GM21360 (cell line): Measurements from ENCODE around the gene PRDM12.
A peak's percentile ranks its signal among the peaks of the same experiment; 100 is the strongest.

Experiments used
- ATAC-seq: cut with Tn5 transposase; IDR thresholded peaks from one replicate; pipeline ENCODE4 v1.9.1; 2021; ENCODE audit warnings: mild to moderate bottlenecking, moderate library complexity; ENCODE audit not compliant: unreplicated experiment

The PRDM12 gene

DNA sequence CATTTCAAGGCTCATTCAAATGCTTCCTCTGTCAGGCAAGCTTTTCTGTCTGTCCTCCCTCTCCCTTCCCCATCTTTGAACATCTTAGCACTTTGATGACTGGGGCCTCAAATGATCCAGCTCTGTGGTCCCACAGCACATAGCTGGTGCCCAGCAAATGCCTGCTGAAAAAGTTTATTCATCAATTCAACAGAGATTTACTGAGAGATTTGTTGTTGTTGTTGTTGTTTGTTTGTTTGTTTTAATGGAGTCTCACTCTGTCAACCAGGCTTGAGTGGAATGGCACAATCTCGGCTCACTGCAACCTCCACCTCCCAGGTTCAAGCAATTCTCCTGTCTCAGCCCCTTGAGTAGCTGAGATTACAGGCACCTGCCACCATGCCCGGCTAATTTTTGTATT, 23.2 kb downstream of the PRDM12 start:
- ATAC-seq = no peak

DNA sequence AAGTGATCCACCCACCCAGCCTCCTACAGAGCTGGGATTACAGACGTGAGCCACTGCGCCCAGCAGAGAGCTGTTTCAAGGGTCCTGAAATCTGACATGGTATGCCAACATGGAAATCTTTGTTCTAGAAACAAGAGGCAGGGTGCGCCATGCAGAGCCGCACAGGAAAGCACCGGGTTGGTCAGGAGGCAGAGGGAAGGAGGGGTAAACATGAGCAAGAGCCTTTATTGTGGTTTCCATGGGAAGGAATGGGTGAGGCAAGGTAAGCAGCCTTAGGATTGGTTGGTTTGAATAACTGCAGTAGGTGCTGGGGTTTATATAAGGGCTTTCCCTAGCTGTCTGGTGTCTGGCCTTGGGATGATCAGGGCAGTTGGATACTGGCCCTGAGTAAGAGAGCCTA, 23.7 kb downstream of the PRDM12 start:
- ATAC-seq = no peak

GRCh38 chr9:130689572-130689936, 25.2 kb downstream of the PRDM12 start:
- ATAC-seq = no peak

- ATAC-seq = no peak
Observed at GRCh38 chr9:130689937-130690700, 25.7 kb downstream of the PRDM12 start.

DNA sequence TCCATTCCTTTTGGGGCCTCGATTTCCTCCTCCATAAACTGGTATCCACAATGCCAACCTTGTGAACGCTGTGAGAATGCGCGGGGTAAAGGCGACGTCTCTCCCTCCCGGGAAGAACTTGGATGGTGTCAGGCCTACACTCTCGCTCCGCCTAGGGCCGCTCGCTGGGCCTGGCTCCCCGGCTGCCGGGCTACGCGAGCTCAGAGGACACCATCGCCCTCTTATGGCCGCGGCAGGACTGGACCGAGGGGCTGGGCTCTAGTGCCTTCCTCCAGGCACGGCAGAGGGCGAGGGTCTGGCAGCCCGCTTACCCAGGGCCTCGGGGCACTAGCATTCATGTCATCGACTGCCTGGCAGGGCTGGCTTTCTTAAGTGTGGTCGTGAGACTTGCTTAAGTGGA, 27.9 kb downstream of the PRDM12 start:
- ATAC-seq = no peak

DNA sequence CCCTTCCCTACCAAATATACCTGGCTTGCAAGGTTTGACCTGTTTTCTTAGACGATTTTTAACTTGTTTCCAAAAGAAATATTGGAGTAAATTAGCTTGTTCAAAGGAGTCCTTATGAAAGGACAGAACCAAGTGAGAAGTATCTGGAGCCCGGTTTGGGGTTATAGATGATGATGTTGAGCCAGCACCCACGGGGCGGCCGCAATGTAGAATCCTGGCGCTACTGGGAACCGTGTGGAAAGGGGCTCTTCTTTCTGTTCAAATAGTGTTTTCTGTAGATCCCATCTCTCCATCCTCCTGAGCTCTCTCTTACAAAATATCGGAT, 28.7 kb downstream of the PRDM12 start:
- ATAC-seq = no peak

- ATAC-seq = peak; percentile 82
Observed at GRCh38 chr9:130693426-130694191, 29.2 kb downstream of the PRDM12 start, which contains the start of gene EXOSC2. Gene EXOSC2, plus strand, starts transcription at chr9:130693780. Its CDS starts 12 bp downstream, at chr9:130693792.

GRCh38 chr9:130694205-130694604, 29.8 kb downstream of the PRDM12 start:
- no peak for ATAC-seq

DNA sequence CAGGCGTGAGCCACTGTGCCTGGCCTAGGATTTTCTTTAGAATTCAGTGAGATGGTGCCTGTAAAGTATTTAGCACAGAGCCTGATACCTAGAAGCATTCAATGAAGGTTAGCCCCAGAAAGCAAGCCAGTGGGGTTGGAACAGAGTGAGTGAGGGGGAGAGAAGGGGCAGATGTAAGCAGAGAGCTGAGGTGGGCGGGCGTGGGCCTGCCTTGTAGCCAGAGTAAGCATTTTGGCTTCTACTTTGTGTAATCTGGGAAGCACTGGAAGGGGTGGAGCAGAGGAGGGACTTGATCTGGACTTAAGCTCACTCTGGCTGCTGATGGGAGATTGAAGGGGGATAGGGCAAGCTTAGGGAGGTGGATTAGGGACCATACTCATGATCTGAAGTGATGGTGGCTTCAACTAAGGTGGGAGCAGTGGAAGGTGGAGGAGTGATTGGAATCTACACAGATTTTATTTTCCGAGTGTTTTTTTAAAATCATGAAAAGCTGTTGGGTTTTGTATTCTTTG, 31.8 kb downstream of the PRDM12 start:
- no peak for ATAC-seq

DNA sequence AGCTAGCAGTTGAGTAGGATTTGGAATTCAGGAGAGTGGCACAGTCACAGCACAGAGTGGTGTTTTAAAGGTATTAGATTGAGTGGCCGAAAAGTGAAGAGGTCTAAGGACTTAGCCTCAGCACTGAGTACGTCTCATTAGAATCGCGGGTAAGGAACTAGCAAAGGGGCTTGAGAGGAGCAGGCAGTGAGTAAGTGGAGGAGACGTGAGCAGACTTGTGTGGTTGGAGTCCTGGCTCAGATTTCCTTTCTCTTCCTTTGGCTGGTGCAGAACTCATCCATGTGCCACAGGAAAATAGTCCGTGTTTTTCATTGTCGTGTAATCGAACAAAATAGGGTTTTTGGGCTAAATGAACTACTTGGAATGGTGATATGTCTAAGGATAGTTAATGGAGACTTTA, 32.6 kb downstream of the PRDM12 start:
- no peak for ATAC-seq

- no peak for ATAC-seq
Observed at GRCh38 chr9:130698514-130698913, 34.1 kb downstream of the PRDM12 start.

- no peak for ATAC-seq
Observed at GRCh38 chr9:130699047-130699446, 34.7 kb downstream of the PRDM12 start.

DNA sequence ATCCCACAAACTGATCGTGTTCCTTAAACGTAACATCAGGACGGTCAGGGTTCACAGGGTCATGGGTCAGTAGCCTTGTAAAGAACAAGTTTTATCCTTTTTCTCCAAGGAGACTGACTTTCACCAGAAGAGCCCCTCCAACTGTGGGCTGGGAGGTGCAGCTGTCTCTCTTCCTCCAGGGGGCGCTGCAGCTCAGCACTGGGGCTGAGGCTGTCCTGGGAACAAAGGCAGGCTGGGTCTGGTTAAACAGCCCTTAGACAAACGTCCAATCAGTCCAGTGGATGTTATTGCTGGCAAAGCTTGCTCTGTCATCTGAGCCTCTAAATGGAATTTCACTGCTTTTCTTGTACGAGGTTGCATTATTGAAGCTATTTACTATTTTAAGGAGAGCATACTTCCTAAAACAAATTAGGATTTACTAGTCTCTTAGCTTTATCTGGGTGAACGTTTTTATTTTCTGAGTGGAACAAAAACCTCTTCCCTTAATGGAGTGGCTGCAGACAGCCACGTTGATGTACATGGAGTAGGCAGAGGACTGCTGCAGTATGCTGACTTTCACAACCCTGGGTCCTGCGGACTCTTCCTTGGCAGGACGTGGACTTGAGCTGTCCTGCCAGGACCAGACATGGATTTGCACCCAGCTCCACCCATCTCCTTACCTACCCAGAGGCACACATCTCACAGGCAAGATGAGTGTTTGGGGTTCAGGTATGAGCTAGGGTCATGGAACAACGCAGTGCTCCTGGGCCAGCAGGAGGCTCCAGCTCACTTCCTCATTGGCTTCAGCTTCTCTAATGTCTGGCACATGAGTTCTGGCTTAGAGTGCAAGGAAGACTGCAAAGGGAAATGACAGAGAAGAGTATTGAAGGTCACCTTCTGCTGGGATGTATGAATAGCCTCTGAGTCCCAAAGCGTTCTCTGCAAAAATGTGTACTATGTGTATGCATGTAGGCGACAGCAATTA, 36.9 kb downstream of the PRDM12 start:
- no peak for ATAC-seq

- no peak for ATAC-seq
Observed at GRCh38 chr9:130703501-130703900, 39.1 kb downstream of the PRDM12 start.

- ATAC-seq = no peak
Observed at GRCh38 chr9:130707225-130707976, 43.0 kb downstream of the PRDM12 start.

DNA sequence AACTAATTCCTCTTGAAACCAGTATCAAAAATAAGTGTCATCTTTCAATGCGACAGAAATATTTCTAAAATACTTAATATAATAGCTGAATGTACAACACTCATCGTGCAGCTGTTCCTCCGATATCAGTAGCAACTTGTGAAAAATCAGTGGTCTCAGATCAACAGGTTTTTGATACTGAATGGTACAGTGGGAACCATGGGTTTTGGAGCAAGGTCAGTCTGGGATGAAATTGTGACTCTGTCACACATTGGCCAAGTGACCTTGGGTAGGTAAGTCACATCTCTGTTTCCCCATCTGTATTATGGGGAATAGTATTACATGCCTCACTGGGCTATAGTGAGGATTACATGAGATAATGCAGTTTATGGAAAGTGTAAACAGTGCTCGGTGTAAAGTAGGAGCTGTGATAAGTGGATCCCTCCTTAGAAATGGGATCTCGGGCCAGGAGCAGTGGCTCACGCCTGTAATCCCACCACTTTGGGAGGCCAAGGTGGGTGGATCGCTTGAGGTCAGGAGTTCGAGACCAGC, 46.5 kb downstream of the PRDM12 start:
- no peak for ATAC-seq

DNA sequence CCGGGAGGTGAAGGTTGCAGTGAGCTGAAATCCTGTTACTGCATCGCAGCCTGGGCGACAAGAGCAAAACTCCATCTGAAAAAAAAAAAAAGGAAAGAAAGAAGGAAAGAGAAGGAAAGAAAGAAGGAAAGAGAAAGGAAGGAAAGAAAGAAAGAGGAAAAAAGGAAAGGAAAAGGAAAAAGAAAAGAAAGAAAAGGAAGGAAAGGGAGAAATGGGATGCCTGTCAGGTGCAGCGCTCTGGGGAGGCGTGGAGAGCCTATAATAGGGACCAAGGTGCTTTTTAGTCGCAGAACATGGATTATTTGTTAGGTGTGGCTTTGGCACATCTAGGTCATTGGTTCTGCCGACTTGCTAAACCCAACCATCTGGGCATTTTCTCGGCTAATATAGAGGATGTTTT, 47.1 kb downstream of the PRDM12 start:
- ATAC-seq = no peak

GRCh38 chr9:130712564-130713285, 48.3 kb downstream of the PRDM12 start:
- peak; percentile 96 for ATAC-seq

DNA sequence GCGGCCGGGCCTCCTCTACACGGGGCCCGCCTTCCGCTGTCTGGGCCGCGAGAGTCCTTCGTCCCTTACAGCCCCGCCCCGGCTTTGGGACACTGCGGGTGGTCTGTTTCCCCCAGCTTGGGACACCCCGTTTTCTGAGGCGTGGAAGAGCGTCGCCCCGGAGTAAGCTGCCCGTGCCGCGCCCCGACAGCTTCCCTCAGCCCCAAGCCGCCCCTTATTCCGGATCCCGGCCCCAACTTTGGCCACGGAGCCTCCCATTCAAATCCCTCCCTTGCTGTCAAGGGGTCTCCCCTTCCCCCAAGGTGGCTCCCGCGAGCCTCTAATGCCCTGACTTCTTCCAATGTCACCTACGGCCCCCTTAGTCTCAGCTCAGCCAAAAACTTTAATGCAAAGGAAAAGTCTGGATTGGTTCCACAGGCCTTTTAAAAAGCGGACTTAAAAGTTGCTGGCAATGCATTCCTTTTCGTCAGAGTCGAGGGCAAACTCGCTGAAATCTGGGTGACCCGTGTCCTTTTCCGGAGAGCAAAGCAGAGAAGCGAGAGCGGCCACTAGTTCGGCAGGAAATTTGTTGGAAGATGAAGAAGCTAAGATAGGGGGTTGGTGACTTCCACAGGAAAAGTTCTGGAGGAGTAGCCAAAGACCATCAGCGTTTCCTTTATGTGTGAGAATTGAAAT, 49.0 kb downstream of the PRDM12 start:
- ATAC-seq = peak; percentile 10
